ENCODE results near the gene CIB4. TPM values are rescaled to one million over a fixed set of nuclear protein-coding genes. Genes with fewer than 3 reads are reported as not detected.
A peak's percentile ranks its signal among the peaks of the same experiment; 100 is the strongest.

Gene CIB4
- total RNA-seq, 1 donor from 2014 or later, result not detected

- TF ChIP-seq CTCF (IDR thresholded peaks at IDR 0.05; ENCODE audit: insufficient read depth, low read length, severe bottlenecking), result no peak
- no peak overlapping the region for H3K4me3 ChIP-seq (ENCODE audit: low read depth, low read length)
- FAIRE-seq (no peak), DNase-seq (ENCODE audit: low read depth) (no peak)
- H3K36me3 ChIP-seq (ENCODE audit: control insufficient read depth, insufficient read depth, low read length), result no peaks in the 10 kb centered on the region
- peaks cover 4% of the 10 kb centered on the region for H3K27me3 ChIP-seq (ENCODE audit: control insufficient read depth, insufficient read depth, low read length)
Observed at GRCh38 chr2:26645762-26646161, 4.6 kb upstream of the CIB4 start.

- no peak for FAIRE-seq
- TF ChIP-seq CTCF (IDR thresholded peaks at IDR 0.05; ENCODE audit: insufficient read depth, low read length, severe bottlenecking), result no peak
Observed at GRCh38 chr2:26644188-26644835, 3.1 kb upstream of the CIB4 start.

GRCh38 chr2:26642429-26642828, 1.3 kb upstream of the CIB4 start:
- DNase-seq (ENCODE audit: low read depth) (no peak), FAIRE-seq (no peak)
- Histone ChIP-seq H3K4me3 (ENCODE audit: low read depth, low read length) (no peak overlapping the region), H3K27me3 (ENCODE audit: control insufficient read depth, insufficient read depth, low read length) (peaks cover 1% of the 10 kb centered on the region), H3K36me3 (ENCODE audit: control insufficient read depth, insufficient read depth, low read length) (no peaks in the 10 kb centered on the region)
- TF ChIP-seq CTCF (IDR thresholded peaks at IDR 0.05; ENCODE audit: insufficient read depth, low read length, severe bottlenecking), result no peak

More at GRCh38 chr2:26644188-26644835, 3.1 kb upstream of the CIB4 start:
- peak; percentile 61 for DNase-seq (ENCODE audit: low read depth)
- Histone ChIP-seq H3K27me3 (ENCODE audit: control insufficient read depth, insufficient read depth, low read length) (peaks cover 1% of the 10 kb centered on the region), H3K4me3 (ENCODE audit: low read depth, low read length) (no peak overlapping the region), H3K36me3 (ENCODE audit: control insufficient read depth, insufficient read depth, low read length) (no peaks in the 10 kb centered on the region)

- no peak for FAIRE-seq
- peak; percentile 28 for DNase-seq (ENCODE audit: low read depth)
- Histone ChIP-seq H3K36me3 (ENCODE audit: control insufficient read depth, insufficient read depth, low read length) (no peaks in the 10 kb centered on the region), H3K4me3 (ENCODE audit: low read depth, low read length) (no peak overlapping the region), H3K27me3 (ENCODE audit: control insufficient read depth, insufficient read depth, low read length) (peaks cover 1% of the 10 kb centered on the region)
- TF ChIP-seq CTCF (IDR thresholded peaks at IDR 0.05; ENCODE audit: insufficient read depth, low read length, severe bottlenecking), result no peak
Observed at GRCh38 chr2:26640331-26640745, 828 bp downstream of the CIB4 start.

- Histone ChIP-seq H3K27me3 (ENCODE audit: control insufficient read depth, insufficient read depth, low read length) (peaks cover 1% of the 10 kb centered on the region), H3K36me3 (ENCODE audit: control insufficient read depth, insufficient read depth, low read length) (no peaks in the 10 kb centered on the region), H3K4me3 (ENCODE audit: low read depth, low read length) (no peak overlapping the region)
- no peak for TF ChIP-seq CTCF (IDR thresholded peaks at IDR 0.05; ENCODE audit: insufficient read depth, low read length, severe bottlenecking)
- no peak for FAIRE-seq
- no peak for DNase-seq (ENCODE audit: low read depth)
Observed at GRCh38 chr2:26639685-26640243, 1.4 kb downstream of the CIB4 start.

Data from bronchial epithelial cell (primary cell).